Measurements from ENCODE around the gene MXRA8. TPM values are rescaled to one million over a fixed set of nuclear protein-coding genes. Genes with fewer than 3 reads are reported as not detected.

The MXRA8 gene
- total and polyA plus RNA-seq, 9 of the 15 experiments (the other 6 are each of a cell fraction or from before 2014, with no cell fraction given): 0.66 to 11.3 (median 6.3) TPM

DNA sequence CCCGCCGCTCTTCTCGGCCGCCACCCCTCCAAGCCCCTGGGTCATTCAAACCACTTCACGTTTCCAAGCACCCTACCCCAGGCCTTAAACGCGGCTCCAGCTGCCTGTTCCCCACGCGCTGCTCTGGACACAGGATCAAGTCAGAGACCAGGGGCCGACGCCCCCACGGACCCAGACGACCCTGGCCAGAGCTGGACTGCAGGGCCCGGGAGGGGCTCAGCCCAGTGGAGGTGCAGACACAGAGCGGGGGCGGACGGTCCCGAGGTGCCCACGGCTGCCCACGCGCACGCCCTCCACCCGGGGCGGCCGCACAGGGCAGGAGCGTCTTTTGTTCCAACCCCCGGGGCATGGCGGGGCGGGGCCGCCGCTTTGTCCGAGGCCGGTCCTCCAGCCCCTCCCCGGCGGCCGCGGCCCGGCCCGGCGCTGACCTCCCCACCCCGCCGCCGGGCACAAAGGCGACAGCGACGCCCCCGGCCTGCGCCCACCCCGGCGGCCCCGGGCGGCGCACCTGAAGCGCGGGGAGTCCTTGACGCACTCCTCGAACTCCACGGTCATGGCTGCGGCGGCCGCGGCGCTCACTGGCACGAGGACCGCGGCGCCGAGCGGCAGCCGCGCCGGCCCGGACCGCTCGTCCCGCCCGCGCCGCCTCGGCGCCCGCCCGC is 51.0 kb downstream of the MXRA8 start (continued):
- no peak for TF ChIP-seq ZSCAN32 (CRISPR knock-in tag; IDR thresholded peaks at IDR 0.05)
- no peak for TF ChIP-seq ZNF282 (CRISPR knock-in tag; IDR thresholded peaks at IDR 0.05)
- TF ChIP-seq, protein P1, sequence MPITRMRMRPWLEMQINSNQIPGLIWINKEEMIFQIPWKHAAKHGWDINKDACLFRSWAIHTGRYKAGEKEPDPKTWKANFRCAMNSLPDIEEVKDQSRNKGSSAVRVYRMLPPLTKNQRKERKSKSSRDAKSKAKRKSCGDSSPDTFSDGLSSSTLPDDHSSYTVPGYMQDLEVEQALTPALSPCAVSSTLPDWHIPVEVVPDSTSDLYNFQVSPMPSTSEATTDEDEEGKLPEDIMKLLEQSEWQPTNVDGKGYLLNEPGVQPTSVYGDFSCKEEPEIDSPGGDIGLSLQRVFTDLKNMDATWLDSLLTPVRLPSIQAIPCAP (CRISPR knock-in tag; IDR thresholded peaks at IDR 0.05; ENCODE audit: borderline replicate concordance): no peak
- peak; percentile 69; the same call in 1 of the 2 replicates for TF ChIP-seq ZBTB1 (CRISPR knock-in tag; IDR thresholded peaks at IDR 0.05; ENCODE audit: borderline replicate concordance, low read depth)
- TF ChIP-seq, protein P2, sequence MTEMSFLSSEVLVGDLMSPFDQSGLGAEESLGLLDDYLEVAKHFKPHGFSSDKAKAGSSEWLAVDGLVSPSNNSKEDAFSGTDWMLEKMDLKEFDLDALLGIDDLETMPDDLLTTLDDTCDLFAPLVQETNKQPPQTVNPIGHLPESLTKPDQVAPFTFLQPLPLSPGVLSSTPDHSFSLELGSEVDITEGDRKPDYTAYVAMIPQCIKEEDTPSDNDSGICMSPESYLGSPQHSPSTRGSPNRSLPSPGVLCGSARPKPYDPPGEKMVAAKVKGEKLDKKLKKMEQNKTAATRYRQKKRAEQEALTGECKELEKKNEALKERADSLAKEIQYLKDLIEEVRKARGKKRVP (CRISPR knock-in tag; IDR thresholded peaks at IDR 0.05): no peak
- TF ChIP-seq KAT7 (CRISPR knock-in tag; IDR thresholded peaks at IDR 0.05; ENCODE audit: borderline replicate concordance): 0 out of 2 replicates have a peak, but pooled peaks have one; percentile 41
- no peak for TF ChIP-seq ZNF79 (CRISPR knock-in tag; IDR thresholded peaks at IDR 0.05; ENCODE audit: low read depth)
- no peak for TF ChIP-seq ZNF408 (CRISPR knock-in tag; IDR thresholded peaks at IDR 0.05; ENCODE audit: low read depth)
- TF ChIP-seq KAT2B (IDR thresholded peaks at IDR 0.05; ENCODE audit: low read depth, low read length): no peak
- TF ChIP-seq PTRF (tag; IDR thresholded peaks at IDR 0.05): no peak
- no peak for TF ChIP-seq MTA2 (IDR thresholded peaks at IDR 0.05; ENCODE audit: low read depth)
- TF ChIP-seq SMARCC2 (IDR thresholded peaks at IDR 0.05; ENCODE audit: low read depth): no peak
- TF ChIP-seq, protein P3, sequence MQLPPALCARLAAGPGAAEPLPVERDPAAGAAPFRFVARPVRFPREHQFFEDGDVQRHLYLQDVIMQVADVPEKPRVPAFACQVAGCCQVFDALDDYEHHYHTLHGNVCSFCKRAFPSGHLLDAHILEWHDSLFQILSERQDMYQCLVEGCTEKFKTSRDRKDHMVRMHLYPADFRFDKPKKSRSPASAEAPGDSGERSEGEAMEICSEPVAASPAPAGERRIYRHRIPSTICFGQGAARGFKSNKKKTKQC (CRISPR knock-in tag; IDR thresholded peaks at IDR 0.05): peak; percentile 63; the same call in 1 of the 2 replicates
- TF ChIP-seq, protein P4, sequence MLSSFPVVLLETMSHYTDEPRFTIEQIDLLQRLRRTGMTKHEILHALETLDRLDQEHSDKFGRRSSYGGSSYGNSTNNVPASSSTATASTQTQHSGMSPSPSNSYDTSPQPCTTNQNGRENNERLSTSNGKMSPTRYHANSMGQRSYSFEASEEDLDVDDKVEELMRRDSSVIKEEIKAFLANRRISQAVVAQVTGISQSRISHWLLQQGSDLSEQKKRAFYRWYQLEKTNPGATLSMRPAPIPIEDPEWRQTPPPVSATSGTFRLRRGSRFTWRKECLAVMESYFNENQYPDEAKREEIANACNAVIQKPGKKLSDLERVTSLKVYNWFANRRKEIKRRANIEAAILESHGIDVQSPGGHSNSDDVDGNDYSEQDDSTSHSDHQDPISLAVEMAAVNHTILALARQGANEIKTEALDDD (IDR thresholded peaks at IDR 0.05): no peak
- TF ChIP-seq, protein P5, sequence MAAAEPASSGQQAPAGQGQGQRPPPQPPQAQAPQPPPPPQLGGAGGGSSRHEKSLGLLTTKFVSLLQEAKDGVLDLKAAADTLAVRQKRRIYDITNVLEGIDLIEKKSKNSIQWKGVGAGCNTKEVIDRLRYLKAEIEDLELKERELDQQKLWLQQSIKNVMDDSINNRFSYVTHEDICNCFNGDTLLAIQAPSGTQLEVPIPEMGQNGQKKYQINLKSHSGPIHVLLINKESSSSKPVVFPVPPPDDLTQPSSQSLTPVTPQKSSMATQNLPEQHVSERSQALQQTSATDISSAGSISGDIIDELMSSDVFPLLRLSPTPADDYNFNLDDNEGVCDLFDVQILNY (CRISPR knock-in tag; IDR thresholded peaks at IDR 0.05): no peak
- no peak for TF ChIP-seq ZNF12 (CRISPR knock-in tag; IDR thresholded peaks at IDR 0.05)
- no peak for TF ChIP-seq BACH1 (tag; IDR thresholded peaks at IDR 0.05)
- TF ChIP-seq KDM1A (IDR thresholded peaks at IDR 0.05): no peak
- peak; percentile 56 for TF ChIP-seq SIN3B (IDR thresholded peaks at IDR 0.05; ENCODE audit: low read depth)
- no peak for TF ChIP-seq FOS (IDR thresholded peaks at IDR 0.05; ENCODE audit: extremely low read depth, insufficient read length)
- TF ChIP-seq MAFG (tag; conservative IDR thresholded peaks at IDR 0.05): no peak
- no peak for TF ChIP-seq BMI1 (IDR thresholded peaks at IDR 0.05; ENCODE audit: low read length)
- TF ChIP-seq MIER1 (IDR thresholded peaks at IDR 0.05; ENCODE audit: low read depth): no peak
- TF ChIP-seq, protein P6, sequence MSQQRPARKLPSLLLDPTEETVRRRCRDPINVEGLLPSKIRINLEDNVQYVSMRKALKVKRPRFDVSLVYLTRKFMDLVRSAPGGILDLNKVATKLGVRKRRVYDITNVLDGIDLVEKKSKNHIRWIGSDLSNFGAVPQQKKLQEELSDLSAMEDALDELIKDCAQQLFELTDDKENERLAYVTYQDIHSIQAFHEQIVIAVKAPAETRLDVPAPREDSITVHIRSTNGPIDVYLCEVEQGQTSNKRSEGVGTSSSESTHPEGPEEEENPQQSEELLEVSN (IDR thresholded peaks at IDR 0.05; ENCODE audit: borderline replicate concordance in 1 of 2, extremely low read depth in 1 of 2, insufficient read depth in 1 of 2, insufficient read length in 1 of 2, low read depth in 1 of 2, low read length in 1 of 2, poor library complexity in 1 of 2, severe bottlenecking in 1 of 2): peak; percentile 74 to 95
